GM19099 (cell line): ENCODE measurements around the gene COL24A1.

Experiments used
- POLR2A ChIP-seq: IDR thresholded peaks from 3 replicates; pipeline ENCODE4 v1.6.1; 2011; ENCODE audit warnings: low read depth; ENCODE audit not compliant: insufficient read length; ENCODE audit errors: extremely low read depth

Gene COL24A1

DNA sequence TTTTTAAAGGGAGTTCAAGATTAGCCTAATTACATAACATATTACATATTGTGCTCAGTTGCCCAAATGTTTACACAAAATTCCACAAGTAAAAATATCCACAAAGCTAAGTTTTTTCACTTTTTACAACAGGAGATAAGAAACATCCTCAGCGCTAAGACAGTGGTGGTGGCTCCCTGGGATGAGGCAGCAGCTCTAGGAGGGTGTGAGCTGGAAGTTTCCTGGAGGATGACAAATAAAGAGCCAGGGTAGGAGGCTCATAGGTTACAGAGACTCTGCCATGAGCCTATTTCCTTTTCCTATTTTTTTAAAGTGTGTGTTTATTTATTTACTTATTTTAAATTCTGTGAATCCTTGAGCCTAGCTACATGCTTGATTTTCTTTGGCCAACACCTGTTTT lies 91.7 kb downstream of the COL24A1 start:
- no peak for TF ChIP-seq POLR2A

DNA sequence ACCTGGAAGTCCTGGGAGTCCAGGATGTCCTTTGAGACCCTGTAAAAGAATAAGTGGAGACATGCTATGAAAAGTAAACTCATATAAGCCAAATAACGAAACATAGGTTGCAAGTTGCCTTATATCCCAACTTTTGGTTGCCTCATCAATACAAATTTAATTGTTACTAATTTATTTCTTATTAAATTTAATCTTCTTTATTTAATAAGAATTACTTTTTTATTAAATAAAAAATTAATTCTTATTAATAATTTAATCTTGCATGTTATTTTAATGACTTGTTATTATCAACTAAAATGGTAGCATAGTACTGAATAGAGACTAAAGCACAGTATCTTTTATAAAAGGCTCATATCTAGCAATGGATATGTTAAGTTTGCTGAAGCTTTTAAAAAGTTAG lies 92.9 kb downstream of the COL24A1 start:
- TF ChIP-seq POLR2A, result no peak

DNA sequence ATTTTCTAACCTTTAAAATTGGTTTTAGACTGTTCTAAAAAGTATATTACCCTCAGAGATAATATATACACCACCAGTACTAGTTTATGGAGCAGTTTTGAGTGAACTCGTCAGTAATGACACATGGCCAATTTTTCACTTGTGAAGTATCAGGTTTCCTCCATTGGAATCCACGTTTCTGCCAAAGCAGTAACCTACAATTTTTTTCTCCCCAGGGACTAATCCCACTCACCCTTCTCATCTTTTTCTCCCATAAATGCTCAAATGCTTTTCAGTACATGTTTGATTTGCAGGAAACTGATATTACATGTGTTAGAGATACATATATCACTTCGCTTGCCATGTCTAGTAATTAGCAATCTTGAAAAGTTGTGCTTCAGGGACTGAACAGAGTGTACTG lies 94.1 kb downstream of the COL24A1 start:
- no peak for TF ChIP-seq POLR2A

DNA sequence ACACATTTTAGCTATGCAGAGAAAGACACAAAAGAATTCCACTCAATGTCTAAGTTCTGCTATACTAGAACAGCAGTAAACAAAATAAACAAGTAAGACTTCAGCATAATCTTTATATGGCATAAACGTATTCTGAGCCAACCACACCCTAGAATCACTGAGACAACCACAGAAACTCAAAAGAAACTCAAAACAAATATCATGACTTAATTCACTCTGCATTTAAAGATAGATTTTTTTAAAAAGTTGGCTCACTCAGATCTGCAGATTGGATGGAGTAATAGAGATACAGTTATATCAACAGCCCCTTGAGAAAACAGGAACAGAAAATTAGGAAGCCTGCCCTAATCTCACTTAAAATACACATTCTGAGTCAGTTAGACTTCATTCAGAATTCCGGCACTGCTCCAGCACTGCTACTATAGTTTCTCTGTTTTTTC lies 95.0 kb downstream of the COL24A1 start:
- TF ChIP-seq POLR2A, result no peak

DNA sequence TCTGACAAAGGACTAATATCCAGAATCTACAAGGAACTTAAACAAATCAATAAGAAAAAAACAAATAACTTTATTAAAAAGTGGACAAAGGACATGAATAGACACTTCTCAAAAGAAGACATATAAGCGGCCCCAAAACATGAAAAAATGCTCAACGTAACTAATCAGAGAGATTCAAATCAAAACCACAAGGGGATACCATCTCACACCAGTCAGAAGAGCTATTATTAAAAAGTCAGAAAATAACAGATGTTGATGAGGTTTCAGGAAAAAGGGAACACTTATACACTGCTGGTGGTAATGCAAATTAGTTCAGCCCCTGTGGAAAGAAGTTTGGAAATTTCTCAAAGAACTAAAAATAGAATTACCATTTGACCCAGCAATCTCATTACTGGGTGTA lies 102.2 kb downstream of the COL24A1 start:
- TF ChIP-seq POLR2A, result no peak

DNA sequence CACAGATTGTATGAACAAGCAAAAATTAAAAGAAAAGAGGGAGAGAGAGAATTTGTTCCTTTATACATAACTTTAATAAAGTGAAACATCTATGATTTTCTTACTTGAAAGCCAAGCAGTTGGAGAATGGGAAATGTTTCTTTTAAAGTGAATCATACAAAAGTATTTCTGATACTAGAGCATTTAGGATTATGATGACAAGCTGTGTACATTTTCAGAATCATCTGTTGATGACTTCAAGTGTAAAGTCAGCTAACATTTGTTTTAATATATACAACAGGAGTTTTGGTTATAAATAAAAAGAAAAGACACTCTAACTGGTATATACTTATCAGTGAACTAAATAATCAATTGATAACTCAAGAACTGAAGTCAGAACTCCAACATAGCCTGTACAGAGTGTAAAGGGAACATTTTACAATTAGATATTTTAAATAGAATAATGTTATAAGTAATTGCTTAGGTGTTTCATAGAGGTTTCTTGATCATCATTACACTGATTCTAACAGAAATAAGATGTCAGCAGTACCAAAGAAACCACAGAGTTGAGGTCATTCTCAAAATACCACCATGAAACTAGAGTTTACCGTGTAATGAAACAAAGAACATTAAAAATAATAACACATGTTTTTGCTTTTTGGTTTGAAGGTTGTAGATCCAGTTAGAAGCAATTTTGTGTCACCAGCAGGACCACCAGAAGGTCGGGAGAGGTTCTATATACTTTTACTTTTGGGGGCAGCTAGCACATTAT lies 103.4 kb downstream of the COL24A1 start:
- TF ChIP-seq POLR2A, result no peak

DNA sequence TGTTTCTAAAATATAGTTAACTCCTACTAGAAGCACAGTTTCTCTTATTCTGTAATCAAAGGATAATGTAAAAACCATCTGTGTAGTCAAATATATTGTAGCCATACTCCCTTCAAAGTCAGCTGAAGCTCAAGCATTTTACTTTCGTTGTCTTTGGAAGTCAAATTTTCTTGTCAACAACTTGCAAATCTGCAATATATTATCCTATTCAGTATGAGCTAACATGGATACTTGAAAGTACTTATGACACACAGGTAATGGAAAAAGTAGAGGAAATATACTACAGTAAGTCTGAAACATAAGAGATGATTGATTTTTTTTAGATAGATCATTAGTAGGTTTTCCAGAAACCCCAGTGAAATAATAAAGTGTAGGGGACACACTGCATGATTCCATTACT lies 121.5 kb downstream of the COL24A1 start:
- TF ChIP-seq POLR2A, result no peak

DNA sequence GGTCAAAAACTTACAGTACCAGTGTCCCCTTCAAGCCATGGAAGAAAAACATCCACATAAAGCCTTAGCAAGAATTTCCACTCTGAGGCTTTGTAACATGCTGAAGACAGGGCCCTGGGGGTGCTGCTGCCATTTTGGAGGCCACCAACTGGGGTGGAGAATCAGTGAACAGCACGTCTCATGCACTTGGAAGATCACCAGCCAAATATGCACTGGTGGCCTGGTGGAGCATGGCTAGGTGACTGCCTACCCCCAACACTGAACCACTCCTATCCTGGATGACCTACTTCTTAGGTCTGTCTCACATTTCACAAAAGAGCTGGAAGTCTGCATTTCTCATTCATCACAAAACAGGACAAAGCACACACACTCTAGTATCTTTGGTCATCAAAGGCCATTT lies 126.4 kb downstream of the COL24A1 start:
- no peak for TF ChIP-seq POLR2A

DNA sequence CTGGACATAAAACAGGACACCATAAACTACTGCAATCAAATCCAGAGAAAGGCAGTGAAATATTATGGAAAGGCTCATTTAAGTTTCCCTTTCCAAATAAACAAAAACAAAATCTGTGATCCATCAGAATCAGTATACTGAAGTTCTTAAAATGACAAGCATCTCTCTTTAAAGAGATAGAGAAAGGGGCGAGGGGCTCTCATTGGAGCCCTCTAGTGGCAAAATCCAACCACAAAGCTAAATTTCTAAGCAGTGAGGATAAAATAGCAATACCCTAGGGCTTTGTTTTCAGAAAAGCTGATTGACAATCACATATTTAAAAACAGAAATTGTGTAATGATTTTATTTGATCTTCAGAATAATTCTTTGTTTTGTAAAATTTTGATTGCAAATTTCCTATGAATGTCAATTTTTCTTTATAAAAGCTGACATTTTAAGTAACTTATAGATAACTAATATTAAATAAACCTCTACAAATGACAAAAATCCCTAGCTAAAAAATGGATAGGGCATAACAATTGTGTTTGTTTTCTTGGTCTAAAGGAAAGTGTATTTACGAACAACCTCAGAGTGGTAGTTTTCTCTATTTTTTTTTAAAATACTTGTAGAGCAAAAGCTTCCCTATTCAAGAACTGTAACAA lies 138.2 kb downstream of the COL24A1 start:
- no peak for TF ChIP-seq POLR2A

DNA sequence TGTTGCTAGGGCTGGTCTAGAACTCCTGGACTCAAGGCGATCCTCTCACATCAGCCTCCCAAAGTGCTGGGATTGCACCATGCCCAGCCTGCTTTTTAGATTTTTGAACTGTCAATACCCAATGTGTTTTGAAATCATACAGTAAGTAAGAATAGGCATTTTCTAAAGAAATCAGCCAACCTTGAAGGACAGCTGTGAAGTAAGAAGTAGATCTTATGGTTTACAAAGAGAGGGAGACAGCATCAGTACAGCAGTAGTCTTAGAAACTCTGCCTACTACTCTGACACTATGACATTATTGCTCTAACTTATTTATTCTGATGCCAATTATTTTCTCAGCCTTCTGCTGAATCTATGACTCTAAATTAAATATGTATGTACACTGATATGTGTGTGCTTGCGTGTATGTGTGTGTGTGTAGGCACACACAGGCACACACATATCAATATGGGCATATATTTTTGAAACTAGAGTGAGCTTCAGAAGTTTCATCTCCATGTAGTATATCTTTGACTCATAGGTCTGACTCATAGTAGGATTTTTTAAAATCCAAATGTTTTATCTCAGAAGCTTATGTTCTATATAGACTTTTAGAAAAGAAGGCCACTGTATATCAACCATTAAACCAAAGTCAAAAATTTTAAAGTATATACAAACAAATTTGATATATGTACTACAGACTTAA lies 140.4 kb downstream of the COL24A1 start:
- no peak for TF ChIP-seq POLR2A

DNA sequence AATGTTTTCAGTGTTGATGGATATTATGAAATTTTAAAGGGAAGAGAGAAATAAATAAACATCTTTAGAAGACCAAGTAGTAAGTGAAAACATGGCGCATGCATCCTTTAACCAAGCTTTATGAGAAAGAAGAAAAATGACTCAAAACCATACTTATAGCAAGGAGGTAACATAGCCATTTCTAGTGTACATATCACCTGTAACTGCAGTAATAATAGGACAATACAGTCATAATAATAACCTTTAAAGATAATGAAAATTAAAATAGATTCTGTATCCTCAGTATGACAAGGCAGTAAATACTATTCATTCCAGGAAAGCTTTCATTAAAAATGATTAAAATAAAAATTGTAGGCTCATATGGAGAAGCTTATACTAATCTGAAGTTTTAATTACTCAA lies 141.2 kb downstream of the COL24A1 start:
- no peak for TF ChIP-seq POLR2A

DNA sequence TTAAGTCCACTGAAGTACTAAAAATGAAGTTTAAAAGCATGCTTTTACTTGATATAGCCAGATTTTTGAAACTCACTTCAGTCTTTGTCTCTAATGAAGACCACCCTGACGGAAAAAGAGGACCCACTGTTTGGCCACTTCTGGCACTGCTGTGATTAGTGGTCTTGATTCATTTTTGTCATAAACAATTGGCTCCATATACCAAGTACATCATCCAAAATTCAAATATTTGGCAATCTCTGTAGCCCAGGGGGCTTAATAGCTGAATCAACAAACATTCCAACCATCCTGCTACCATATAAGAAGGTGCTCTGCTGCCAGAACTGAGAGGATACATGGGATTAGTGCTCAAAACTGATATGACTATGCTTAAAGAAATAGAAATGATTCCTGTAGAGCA lies 156.0 kb downstream of the COL24A1 start:
- no peak for TF ChIP-seq POLR2A

DNA sequence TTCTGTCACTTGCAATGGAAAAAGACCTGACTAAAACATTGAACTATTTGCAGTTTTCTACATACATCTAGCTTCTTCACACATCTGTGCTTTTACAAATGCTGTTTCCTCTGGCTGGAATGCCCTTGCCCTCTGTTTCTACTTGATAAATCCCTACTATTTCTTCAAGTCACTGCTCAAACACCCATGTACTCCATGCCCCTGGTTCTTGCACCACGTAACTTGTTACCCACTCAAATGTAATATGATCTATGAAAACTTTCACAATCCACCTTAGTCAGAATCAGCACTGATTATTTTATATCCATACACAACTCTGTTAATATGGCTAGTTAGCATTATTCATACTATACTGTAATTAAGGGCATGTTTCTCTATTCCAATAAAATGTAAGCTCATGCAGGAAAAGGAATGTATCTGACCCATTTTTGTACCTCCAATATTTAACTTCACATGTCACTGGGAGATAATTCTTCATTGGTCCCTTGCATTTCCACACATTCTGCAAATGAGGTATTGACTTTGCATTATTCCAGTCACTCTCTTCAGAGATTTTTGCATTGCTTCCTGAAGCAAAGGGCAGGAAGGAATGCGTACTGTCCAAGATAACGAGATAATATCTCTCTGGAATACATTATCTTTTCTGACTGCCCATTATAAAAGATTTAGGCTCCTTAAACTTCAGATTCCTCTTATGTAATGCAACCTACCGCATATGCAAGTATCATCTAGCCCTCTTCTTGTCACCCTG lies 158.3 kb downstream of the COL24A1 start:
- TF ChIP-seq POLR2A, result no peak

DNA sequence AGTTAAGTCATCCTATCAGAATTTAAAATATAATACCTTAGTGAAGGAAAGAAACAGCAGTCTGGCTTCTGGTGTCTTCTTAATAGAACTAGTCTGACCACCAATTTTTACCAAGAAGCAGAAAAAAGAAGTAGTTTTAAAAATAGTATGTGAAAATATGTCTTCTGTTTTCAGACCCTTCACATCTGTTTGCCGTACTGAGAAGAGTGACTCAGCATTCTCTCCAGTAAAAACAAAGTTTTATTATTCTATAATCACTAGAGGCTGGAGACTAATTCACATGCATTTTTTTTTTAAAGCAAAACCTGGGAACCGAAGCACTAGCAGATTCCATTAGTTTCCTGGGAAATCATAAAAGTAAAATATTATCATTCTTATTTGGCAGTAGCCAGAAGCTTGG lies 163.8 kb downstream of the COL24A1 start:
- TF ChIP-seq POLR2A, result no peak

DNA sequence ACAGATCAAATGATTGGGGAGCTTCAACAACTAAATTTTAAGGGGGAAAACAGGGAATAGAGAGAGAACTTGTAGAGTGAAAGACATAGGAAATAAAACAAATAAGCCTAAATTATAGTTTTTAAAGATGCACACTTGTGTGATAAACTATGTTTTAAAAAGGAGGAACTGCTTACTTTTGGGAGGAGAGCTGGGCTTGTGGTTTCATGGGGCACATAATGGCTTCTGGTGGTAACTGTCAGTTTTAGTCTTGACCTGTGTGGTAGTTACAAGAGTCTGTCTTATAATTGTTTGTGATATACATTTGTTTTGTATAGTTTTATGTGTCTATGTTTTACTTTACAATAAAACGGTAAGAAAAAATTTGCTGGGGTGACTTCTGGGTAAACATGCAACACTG lies 165.3 kb downstream of the COL24A1 start:
- TF ChIP-seq POLR2A, result no peak
